Measurements from ENCODE around the gene FAM171A1. TPM values are rescaled to one million over a fixed set of nuclear protein-coding genes. Genes with fewer than 3 reads are reported as not detected.

FAM171A1 gene
- total RNA-seq, 1 experiment from 2014 or later = 26.3 TPM

DNA sequence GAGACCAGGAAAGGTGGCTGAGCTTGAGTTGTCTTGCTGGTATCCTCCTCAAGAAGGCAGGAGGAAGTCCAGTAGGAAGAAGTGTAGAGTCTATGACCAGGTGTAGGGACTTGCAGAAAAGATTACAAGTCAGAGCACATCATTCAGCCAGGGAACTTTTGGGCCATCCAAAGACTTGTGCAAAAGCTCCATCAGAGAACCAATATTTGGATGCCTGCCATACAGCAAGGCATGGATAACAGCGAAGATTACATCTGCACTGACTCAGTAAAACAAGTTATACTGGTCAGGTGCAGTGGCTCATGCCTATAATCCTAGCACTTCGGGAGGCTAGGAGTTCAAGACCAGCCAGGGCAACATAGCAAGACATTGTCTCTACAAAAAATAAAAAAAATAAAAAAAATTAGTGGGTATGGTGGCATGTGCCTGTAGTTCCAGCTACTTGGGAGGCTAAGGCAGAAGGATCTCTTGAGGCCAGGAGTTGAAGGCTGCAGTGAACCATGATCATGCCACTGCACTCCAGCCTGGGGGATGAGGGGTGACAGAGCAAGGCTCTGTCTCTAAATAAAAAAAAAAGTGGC is 189.4 kb downstream of the FAM171A1 start:
- no TSS peak for BruUV-seq (replicated peaks)
- DNase-seq = no peak
- Mint-ChIP-seq H3K9me3 (ENCODE audit: unreplicated experiment) (peaks cover 28% of the 10 kb centered on the region), H3K4me3 (ENCODE audit: unreplicated experiment) (no peak overlapping the region), H3K4me1 (ENCODE audit: low read depth, unreplicated experiment) (peaks cover 14% of the 10 kb centered on the region), H3K27ac (ENCODE audit: unreplicated experiment) (peak overlapping the region; percentile 63), H3K36me3 (ENCODE audit: insufficient read depth, unreplicated experiment) (no peaks in the 10 kb centered on the region), H3K27me3 (ENCODE audit: insufficient read depth, unreplicated experiment) (no peaks in the 10 kb centered on the region)
- intact Hi-C loops (cut with micrococcal nuclease; ENCODE audit: unreplicated experiment) = no loop called here
- ChIA-PET CTCF (interaction anchor here (1.5 kb wide), 1 partner anchor 13 kb away, joined by 6 read pairs; the partner anchor contains the start of gene NMT2), POLR2A (interaction anchor here (0.7 kb wide), 1 partner anchor 9 kb away, joined by 4 read pairs; no protein-coding TSS in a partner anchor)
- no peaks in the 10 kb centered on the region for H3K36me3 ChIP-seq (ENCODE audit: control insufficient read depth, insufficient read depth, low read length)
- peaks cover 7% of the 10 kb centered on the region for H3K4me1 ChIP-seq
- H3K9me3 ChIP-seq = no peaks in the 10 kb centered on the region
- H3K27me3 ChIP-seq (replicated peaks; ENCODE audit: control insufficient read depth, insufficient read depth, low read length) = no peaks in the 10 kb centered on the region
- no peak overlapping the region for H3K4me3 ChIP-seq (ENCODE audit: low read depth, low read length)
- TF ChIP-seq, protein P1, sequence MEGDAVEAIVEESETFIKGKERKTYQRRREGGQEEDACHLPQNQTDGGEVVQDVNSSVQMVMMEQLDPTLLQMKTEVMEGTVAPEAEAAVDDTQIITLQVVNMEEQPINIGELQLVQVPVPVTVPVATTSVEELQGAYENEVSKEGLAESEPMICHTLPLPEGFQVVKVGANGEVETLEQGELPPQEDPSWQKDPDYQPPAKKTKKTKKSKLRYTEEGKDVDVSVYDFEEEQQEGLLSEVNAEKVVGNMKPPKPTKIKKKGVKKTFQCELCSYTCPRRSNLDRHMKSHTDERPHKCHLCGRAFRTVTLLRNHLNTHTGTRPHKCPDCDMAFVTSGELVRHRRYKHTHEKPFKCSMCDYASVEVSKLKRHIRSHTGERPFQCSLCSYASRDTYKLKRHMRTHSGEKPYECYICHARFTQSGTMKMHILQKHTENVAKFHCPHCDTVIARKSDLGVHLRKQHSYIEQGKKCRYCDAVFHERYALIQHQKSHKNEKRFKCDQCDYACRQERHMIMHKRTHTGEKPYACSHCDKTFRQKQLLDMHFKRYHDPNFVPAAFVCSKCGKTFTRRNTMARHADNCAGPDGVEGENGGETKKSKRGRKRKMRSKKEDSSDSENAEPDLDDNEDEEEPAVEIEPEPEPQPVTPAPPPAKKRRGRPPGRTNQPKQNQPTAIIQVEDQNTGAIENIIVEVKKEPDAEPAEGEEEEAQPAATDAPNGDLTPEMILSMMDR (IDR thresholded peaks at IDR 0.05; ENCODE audit: insufficient read depth in 1 of 2, low read depth in 1 of 2, low read length in 1 of 2, severe bottlenecking in 1 of 2, unreplicated experiment in 1 of 2) = no peak

- no TSS peak for BruUV-seq (replicated peaks)
These were observed 190.4 kb downstream of the FAM171A1 start for GRCh38 chr10:15180736-15181135.

DNA sequence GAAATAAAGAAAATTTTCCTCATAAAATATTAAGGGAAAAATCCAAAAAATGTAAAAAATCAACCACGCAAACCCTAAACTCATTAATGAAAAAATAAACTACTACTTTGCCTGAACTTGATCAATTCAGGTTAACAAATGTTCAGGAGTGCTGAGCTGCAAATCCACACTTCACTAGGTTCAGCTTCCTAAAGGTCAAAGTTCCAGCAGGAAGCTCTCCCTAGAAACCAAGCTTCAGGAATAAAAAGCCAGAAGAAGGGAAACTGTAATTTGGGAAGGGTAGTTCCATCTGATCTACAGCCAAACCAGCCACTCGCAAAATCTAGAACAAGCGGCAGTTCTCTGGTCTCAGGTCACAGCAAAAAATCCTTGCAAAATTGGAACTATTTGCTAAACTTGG is 194.8 kb downstream of the FAM171A1 start:
- no peak overlapping the region for H3K27ac Mint-ChIP-seq (ENCODE audit: unreplicated experiment)
- H3K36me3 ChIP-seq (ENCODE audit: control insufficient read depth, insufficient read depth, low read length) = no peaks in the 10 kb centered on the region
- no peak overlapping the region for H3K4me3 Mint-ChIP-seq (ENCODE audit: unreplicated experiment)
- H3K9me3 ChIP-seq = no peaks in the 10 kb centered on the region
- no TSS peak for BruUV-seq (replicated peaks)
- H3K27me3 ChIP-seq (replicated peaks; ENCODE audit: control insufficient read depth, insufficient read depth, low read length) = no peaks in the 10 kb centered on the region
- TF ChIP-seq, protein P1 (IDR thresholded peaks at IDR 0.05; ENCODE audit: insufficient read depth in 1 of 2, low read depth in 1 of 2, low read length in 1 of 2, severe bottlenecking in 1 of 2, unreplicated experiment in 1 of 2) = no peak
- H3K4me1 ChIP-seq = no peaks in the 10 kb centered on the region
- no peaks in the 10 kb centered on the region for H3K9me3 Mint-ChIP-seq (ENCODE audit: unreplicated experiment)
- CTCF ChIA-PET = no interaction called here
- H3K4me3 ChIP-seq (ENCODE audit: low read depth, low read length) = no peak overlapping the region
- no peak for DNase-seq
- H3K36me3 Mint-ChIP-seq (ENCODE audit: insufficient read depth, unreplicated experiment) = no peaks in the 10 kb centered on the region
- POLR2A ChIA-PET = no interaction called here
- H3K27me3 Mint-ChIP-seq (ENCODE audit: insufficient read depth, unreplicated experiment) = no peaks in the 10 kb centered on the region
- H3K4me1 Mint-ChIP-seq (ENCODE audit: low read depth, unreplicated experiment) = no peaks in the 10 kb centered on the region
- intact Hi-C loops (cut with micrococcal nuclease; ENCODE audit: unreplicated experiment) = no loop called here

More at GRCh38 chr10:15180736-15181135, 190.4 kb downstream of the FAM171A1 start:
- intact Hi-C loops (cut with micrococcal nuclease; ENCODE audit: unreplicated experiment) = no loop called here
- peaks cover 19% of the 10 kb centered on the region for H3K9me3 Mint-ChIP-seq (ENCODE audit: unreplicated experiment)
- H3K27me3 Mint-ChIP-seq (ENCODE audit: insufficient read depth, unreplicated experiment) = no peaks in the 10 kb centered on the region
- POLR2A ChIA-PET = interaction anchor here (0.7 kb wide), 1 partner anchor 10 kb away, joined by 4 read pairs; no protein-coding TSS in a partner anchor
- TF ChIP-seq, protein P1 (IDR thresholded peaks at IDR 0.05; ENCODE audit: insufficient read depth in 1 of 2, low read depth in 1 of 2, low read length in 1 of 2, severe bottlenecking in 1 of 2, unreplicated experiment in 1 of 2) = no peak
- peaks cover 7% of the 10 kb centered on the region for H3K4me1 ChIP-seq
- H3K36me3 ChIP-seq (ENCODE audit: control insufficient read depth, insufficient read depth, low read length) = no peaks in the 10 kb centered on the region
- CTCF ChIA-PET = interaction anchor here (1.5 kb wide), 1 partner anchor 12 kb away, joined by 6 read pairs; the partner anchor contains the start of gene NMT2
- no peaks in the 10 kb centered on the region for H3K36me3 Mint-ChIP-seq (ENCODE audit: insufficient read depth, unreplicated experiment)
- peaks cover 14% of the 10 kb centered on the region for H3K4me1 Mint-ChIP-seq (ENCODE audit: low read depth, unreplicated experiment)
- H3K9me3 ChIP-seq = no peaks in the 10 kb centered on the region
- no peak overlapping the region for H3K4me3 Mint-ChIP-seq (ENCODE audit: unreplicated experiment)
- H3K27me3 ChIP-seq (replicated peaks; ENCODE audit: control insufficient read depth, insufficient read depth, low read length) = no peaks in the 10 kb centered on the region
- no peak for DNase-seq
- no peak overlapping the region for H3K4me3 ChIP-seq (ENCODE audit: low read depth, low read length)
- no peak overlapping the region for H3K27ac Mint-ChIP-seq (ENCODE audit: unreplicated experiment)
